HepG2 (cell line): Measurements from ENCODE around the gene PANX1. TPM values are rescaled to one million over a fixed set of nuclear protein-coding genes. Genes with fewer than 3 reads are reported as not detected.

ENCODE experiments used
- ATAC-seq: fragments of 200-7000 bp; cut with Tn5 transposase; 3 replicates; pipeline ENCODE4 v1.9.1; 2020; ENCODE audit warnings: mild to moderate bottlenecking, moderate library complexity
- BruUV-seq: library from RNA; stranded (reverse); fragments of 400-500 nt; replicated peaks from 2 replicates; lab custom pipeline; 2021; lab: Mats Ljungman, UMichigan
- CTCF ChIA-PET: fragments of 300-600 bp; formaldehyde crosslinking; extraction: SDS; loops from one replicate; lab custom pipeline; 2021; ENCODE audit warnings: low total read pairs, inconsistent platforms, low intra/inter-chr PET ratio; lab: Yijun Ruan, JAX
- POLR2A ChIA-PET: fragments of 350-600 bp; sonication (Branson Sonifier 250); formaldehyde crosslinking; loops from one replicate; lab custom pipeline; 2020; ENCODE audit warnings: antibody characterized with exemption, inconsistent platforms; lab: Yijun Ruan, JAX
- DNase-seq: peaks from one replicate; pipeline ENCODE4 v3.0.0-alpha.2; 2015; ENCODE audit warnings: low spot score
- FAIRE-seq: peaks from 3 replicates; lab custom pipeline; 2011; peaks lifted over from hg19 to GRCh38; lab: Jason Lieb, UNC
- H2AFZ ChIP-seq: one replicate; pipeline ENCODE4 v1.6.1; 2011; ENCODE audit warnings: low read length, inconsistent platforms
- H3K27ac ChIP-seq: fragments of 300-600 bp; 3 replicates; pipeline ENCODE4 v1.8.0; 2011; ENCODE audit warnings: mixed run types, mild to moderate bottlenecking, mixed read lengths, low read length, inconsistent platforms; ENCODE audit not compliant: insufficient read depth; ENCODE audit errors: extremely low read length
- H3K27me3 ChIP-seq, 2 experiments: fragments of 200-600 bp in 1 of 2; 2 replicates in 1 of 2; 3 replicates in 1 of 2; pipeline versions ENCODE4 v1.6.0 to v1.8.0; 2011; ENCODE audit warnings: low read length in 2 of 2, mild to moderate bottlenecking in 2 of 2, moderate library complexity in 2 of 2, inconsistent platforms in 1 of 2; ENCODE audit not compliant: insufficient read depth in 2 of 2, control insufficient read depth in 1 of 2
- H3K36me3 ChIP-seq, 2 experiments: fragments of 200-600 bp in 1 of 2; replicated peaks in 1 of 2; 2 replicates in 1 of 2; 3 replicates in 1 of 2; pipeline versions ENCODE4 v1.5.1 to v1.8.0; 2011; ENCODE audit warnings: low read length in 2 of 2, inconsistent platforms in 1 of 2; ENCODE audit not compliant: insufficient read depth in 2 of 2, control insufficient read depth in 1 of 2
- H3K4me1 ChIP-seq: 2 replicates; pipeline ENCODE4 v1.5.1; 2012; ENCODE audit warnings: low read length, inconsistent platforms; ENCODE audit not compliant: insufficient read depth
- H3K4me2 ChIP-seq: 2 replicates; pipeline ENCODE4 v1.6.0; 2011; ENCODE audit warnings: low read depth, low read length, inconsistent platforms
- H3K4me3 ChIP-seq, 3 experiments: fragments of 200-600 bp in 1 of 3; sonication (generic), shearing (Covaris generic) in 1 of 3; replicated peaks in 1 of 3; 2 replicates each; pipeline ENCODE4 v1.5.1; 2011 to 2016; ENCODE audit warnings: low read length in 3 of 3, inconsistent platforms in 2 of 3, low read depth in 2 of 3, mild to moderate bottlenecking in 2 of 3, control low read depth in 1 of 3, mixed read lengths in 1 of 3; ENCODE audit not compliant: insufficient read depth in 1 of 3
- H3K79me2 ChIP-seq: one replicate; pipeline ENCODE4 v1.6.1; 2011; ENCODE audit warnings: low read length, inconsistent platforms; ENCODE audit not compliant: insufficient read depth
- H3K9ac ChIP-seq: 2 replicates; pipeline ENCODE4 v1.6.0; 2011; ENCODE audit warnings: mild to moderate bottlenecking, low read depth, low read length, inconsistent platforms; ENCODE audit not compliant: insufficient read depth
- H3K9me3 ChIP-seq: 2 replicates; pipeline ENCODE4 v1.5.1; 2012; ENCODE audit warnings: mild to moderate bottlenecking, low read length
- H4K20me1 ChIP-seq: 2 replicates; pipeline ENCODE4 v1.6.0; 2011; ENCODE audit warnings: inconsistent platforms, mild to moderate bottlenecking, low read length, moderate library complexity; ENCODE audit not compliant: insufficient read depth
- CHD4 ChIP-seq: fragments of 200-600 bp; sonication (generic); IDR thresholded peaks from 2 replicates; pipeline ENCODE4 v1.7.0; 2017; ENCODE audit warnings: mild to moderate bottlenecking, low read length, borderline replicate concordance
- GRHL1 ChIP-seq: sonication (generic); formaldehyde crosslinking; conservative IDR thresholded peaks from 2 replicates; pipeline ENCODE4 v1.8.0; 2022; ENCODE audit warnings: missing genetic modification reagents
- GTF2F1 ChIP-seq: fragments of 150-350 bp; IDR thresholded peaks from 2 replicates; pipeline ENCODE4 v1.6.1; 2014; ENCODE audit warnings: low read length
- ISL2 ChIP-seq: sonication (generic); formaldehyde crosslinking; IDR thresholded peaks from 2 replicates; pipeline ENCODE4 v1.5.0; 2020; ENCODE audit warnings: missing genetic modification reagents
- NFKBIZ ChIP-seq: IDR thresholded peaks from 2 replicates; pipeline ENCODE4 v1.6.1; 2018; ENCODE audit warnings: missing genetic modification reagents, missing compliant biosample characterization
- RELA ChIP-seq: sonication (generic); formaldehyde crosslinking; IDR thresholded peaks from 2 replicates; pipeline ENCODE4 v1.4.0; 2020; ENCODE audit warnings: missing genetic modification reagents
- SATB2 ChIP-seq: sonication (generic); formaldehyde crosslinking; IDR thresholded peaks from 2 replicates; pipeline ENCODE4 v1.5.0; 2020; ENCODE audit warnings: missing genetic modification reagents
- TOE1 ChIP-seq: sonication (generic); formaldehyde crosslinking; IDR thresholded peaks from 2 replicates; pipeline ENCODE4 v1.4.0; 2020; ENCODE audit warnings: mild to moderate bottlenecking, missing genetic modification reagents
- YEATS2 ChIP-seq: sonication (generic); formaldehyde crosslinking; IDR thresholded peaks from 2 replicates; pipeline ENCODE4 v1.4.0; 2020; ENCODE audit warnings: missing genetic modification reagents, borderline replicate concordance
- ZNF260 ChIP-seq: sonication (generic); formaldehyde crosslinking; IDR thresholded peaks from 2 replicates; pipeline ENCODE4 v1.4.0; 2020; ENCODE audit warnings: missing genetic modification reagents, low read depth, mild to moderate bottlenecking, borderline replicate concordance
- ZNF274 ChIP-seq: sonication (generic); formaldehyde crosslinking; IDR thresholded peaks from 2 replicates; pipeline ENCODE4 v1.5.1; 2020; ENCODE audit warnings: mild to moderate bottlenecking, missing genetic modification reagents
- ZNF788 ChIP-seq: sonication (generic); formaldehyde crosslinking; IDR thresholded peaks from 2 replicates; pipeline ENCODE4 v1.5.0; 2020; ENCODE audit warnings: mild to moderate bottlenecking, missing genetic modification reagents, borderline replicate concordance
- WGBS: methylation state at CpG from one replicate; pipeline ENCODE4 v1.1.6; 2017; ENCODE audit warnings: low lambda C conversion rate; 5-methylcytosine and 5-hydroxymethylcytosine counted together
- in situ Hi-C: cut with HindIII; loops from 2 replicates; pipeline ENCODE4 v1.10.0; 2017; ENCODE audit warnings: low pct_unique_long_range_greater_than_20kb; ENCODE audit not compliant: extremely low pct_ligation_motif_present
- intact Hi-C: fragments of 100-400 bp; cut with micrococcal nuclease; formaldehyde crosslinking; loops from one replicate; pipeline ENCODE4 v1.10.0; 2022; ENCODE audit not compliant: unreplicated experiment
- polyA plus RNA-seq, 8 experiments: library from polyadenylated mRNA; depleted of rRNA in 3 of 8; stranded (reverse) in 7 of 8; unstranded in 1 of 8; fragments of >200 nt; fragmentation: Illumina TruSeq in 4 of 8; extraction: Trizol in 4 of 8; gene quantifications; 2 replicates each; pipeline versions ENCODE4 v1.2.1 to v1.2.3, GENCODE V29; 2011 to 2016; ENCODE audit warnings: low read depth in 4 of 8, missing spikeins in 1 of 8, mixed read lengths in 1 of 8; ENCODE audit not compliant: insufficient read depth in 1 of 8
- total RNA-seq, 5 experiments: library from RNA; depleted of rRNA; stranded (reverse); fragments of >200 nt; fragmentation: Illumina TruSeq; extraction: Trizol; gene quantifications; 2 replicates each; pipeline ENCODE4 v1.2.3, GENCODE V29; 2016; ENCODE audit warnings: low read depth in 1 of 5
- TF ChIP-seq, protein P1 (sequence below): sonication (generic); formaldehyde crosslinking; IDR thresholded peaks from 2 replicates; pipeline ENCODE4 v1.5.0; 2020; ENCODE audit warnings: mild to moderate bottlenecking, missing genetic modification reagents, borderline replicate concordance
- TF ChIP-seq, protein P2 (sequence below): sonication (generic); formaldehyde crosslinking; IDR thresholded peaks from 2 replicates; pipeline ENCODE4 v1.4.0; 2020; ENCODE audit warnings: missing genetic modification reagents, mild to moderate bottlenecking, borderline replicate concordance

Gene PANX1
- total and polyA plus RNA-seq, 2 of the 13 experiments (the other 11 are each of a cell fraction or from before 2014, with no cell fraction given): 8.3 to 24.8 TPM

GRCh38 chr11:94088906-94089305 is 39.7 kb upstream of the PANX1 start:
- H3K9me3 ChIP-seq: no peaks in the 10 kb centered on the region
- FAIRE-seq: no peak
- BruUV-seq: no TSS peak
- no peaks in the 10 kb centered on the region for H3K36me3 ChIP-seq
- CTCF ChIA-PET: no interaction called here
- no peaks in the 10 kb centered on the region for H4K20me1 ChIP-seq
- H3K4me1 ChIP-seq: no peaks in the 10 kb centered on the region
- H3K27ac ChIP-seq: no peak overlapping the region
- no peak overlapping the region for H3K4me3 ChIP-seq
- no peak overlapping the region for H2AFZ ChIP-seq
- H3K79me2 ChIP-seq: no peaks in the 10 kb centered on the region
- no peak for DNase-seq
- intact Hi-C loops (no loop called here), in situ Hi-C loops (no loop called here)
- 84% methylated on average over 21 of the region's 21 CpGs for WGBS
- POLR2A ChIA-PET: no interaction called here
- no peak for ATAC-seq
- H3K9ac ChIP-seq: no peak overlapping the region
- no peaks in the 10 kb centered on the region for H3K27me3 ChIP-seq
- no peak overlapping the region for H3K4me2 ChIP-seq
- TF ChIP-seq ZNF260 (CRISPR knock-in tag) (no peak), ZNF274 (CRISPR knock-in tag) (no peak), GTF2F1 (no peak), YEATS2 (CRISPR knock-in tag) (no peak), SATB2 (no peak), ZNF788 (CRISPR knock-in tag) (no peak), RELA (CRISPR knock-in tag) (no peak), ISL2 (CRISPR knock-in tag) (no peak), GRHL1 (CRISPR knock-in tag) (no peak), CHD4 (no peak), NFKBIZ (CRISPR knock-in tag) (no peak), TOE1 (CRISPR knock-in tag) (no peak)
- TF ChIP-seq, protein P1, sequence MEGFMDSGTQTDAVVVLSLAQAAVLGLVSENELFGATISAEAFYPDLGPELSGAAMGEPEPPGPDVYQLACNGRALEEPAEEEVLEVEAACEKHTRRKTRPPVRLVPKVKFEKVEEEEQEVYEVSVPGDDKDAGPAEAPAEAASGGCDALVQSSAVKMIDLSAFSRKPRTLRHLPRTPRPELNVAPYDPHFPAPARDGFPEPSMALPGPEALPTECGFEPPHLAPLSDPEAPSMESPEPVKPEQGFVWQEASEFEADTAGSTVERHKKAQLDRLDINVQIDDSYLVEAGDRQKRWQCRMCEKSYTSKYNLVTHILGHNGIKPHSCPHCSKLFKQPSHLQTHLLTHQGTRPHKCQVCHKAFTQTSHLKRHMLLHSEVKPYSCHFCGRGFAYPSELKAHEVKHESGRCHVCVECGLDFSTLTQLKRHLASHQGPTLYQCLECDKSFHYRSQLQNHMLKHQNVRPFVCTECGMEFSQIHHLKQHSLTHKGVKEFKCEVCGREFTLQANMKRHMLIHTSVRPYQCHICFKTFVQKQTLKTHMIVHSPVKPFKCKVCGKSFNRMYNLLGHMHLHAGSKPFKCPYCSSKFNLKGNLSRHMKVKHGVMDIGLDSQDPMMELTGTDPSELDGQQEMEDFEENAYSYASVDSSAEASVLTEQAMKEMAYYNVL (CRISPR knock-in tag): no peak
- TF ChIP-seq, protein P2, sequence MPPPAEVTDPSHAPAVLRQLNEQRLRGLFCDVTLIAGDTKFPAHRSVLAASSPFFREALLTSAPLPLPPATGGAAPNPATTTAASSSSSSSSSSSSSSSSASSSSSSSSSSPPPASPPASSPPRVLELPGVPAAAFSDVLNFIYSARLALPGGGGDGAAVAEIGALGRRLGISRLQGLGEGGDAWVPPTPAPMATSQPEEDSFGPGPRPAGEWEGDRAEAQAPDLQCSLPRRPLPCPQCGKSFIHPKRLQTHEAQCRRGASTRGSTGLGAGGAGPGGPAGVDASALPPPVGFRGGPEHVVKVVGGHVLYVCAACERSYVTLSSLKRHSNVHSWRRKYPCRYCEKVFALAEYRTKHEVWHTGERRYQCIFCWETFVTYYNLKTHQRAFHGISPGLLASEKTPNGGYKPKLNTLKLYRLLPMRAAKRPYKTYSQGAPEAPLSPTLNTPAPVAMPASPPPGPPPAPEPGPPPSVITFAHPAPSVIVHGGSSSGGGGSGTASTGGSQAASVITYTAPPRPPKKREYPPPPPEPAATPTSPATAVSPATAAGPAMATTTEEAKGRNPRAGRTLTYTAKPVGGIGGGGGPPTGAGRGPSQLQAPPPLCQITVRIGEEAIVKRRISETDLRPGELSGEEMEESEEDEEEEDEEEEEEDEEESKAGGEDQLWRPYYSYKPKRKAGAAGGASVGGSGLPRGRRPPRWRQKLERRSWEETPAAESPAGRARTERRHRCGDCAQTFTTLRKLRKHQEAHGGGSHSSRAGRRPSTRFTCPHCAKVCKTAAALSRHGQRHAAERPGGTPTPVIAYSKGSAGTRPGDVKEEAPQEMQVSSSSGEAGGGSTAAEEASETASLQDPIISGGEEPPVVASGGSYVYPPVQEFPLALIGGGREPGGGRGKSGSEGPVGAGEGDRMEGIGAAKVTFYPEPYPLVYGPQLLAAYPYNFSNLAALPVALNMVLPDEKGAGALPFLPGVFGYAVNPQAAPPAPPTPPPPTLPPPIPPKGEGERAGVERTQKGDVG (CRISPR knock-in tag): no peak
